Embryonic facial prominence (tissue), 1 donor: Measurements from ENCODE around the gene ATP23.

Experiments
- DNase-seq: peaks from one replicate; pipeline ENCODE4 v3.0.0-alpha.2; 2016; ENCODE audit errors: extremely low spot score

ATP23 gene

DNA sequence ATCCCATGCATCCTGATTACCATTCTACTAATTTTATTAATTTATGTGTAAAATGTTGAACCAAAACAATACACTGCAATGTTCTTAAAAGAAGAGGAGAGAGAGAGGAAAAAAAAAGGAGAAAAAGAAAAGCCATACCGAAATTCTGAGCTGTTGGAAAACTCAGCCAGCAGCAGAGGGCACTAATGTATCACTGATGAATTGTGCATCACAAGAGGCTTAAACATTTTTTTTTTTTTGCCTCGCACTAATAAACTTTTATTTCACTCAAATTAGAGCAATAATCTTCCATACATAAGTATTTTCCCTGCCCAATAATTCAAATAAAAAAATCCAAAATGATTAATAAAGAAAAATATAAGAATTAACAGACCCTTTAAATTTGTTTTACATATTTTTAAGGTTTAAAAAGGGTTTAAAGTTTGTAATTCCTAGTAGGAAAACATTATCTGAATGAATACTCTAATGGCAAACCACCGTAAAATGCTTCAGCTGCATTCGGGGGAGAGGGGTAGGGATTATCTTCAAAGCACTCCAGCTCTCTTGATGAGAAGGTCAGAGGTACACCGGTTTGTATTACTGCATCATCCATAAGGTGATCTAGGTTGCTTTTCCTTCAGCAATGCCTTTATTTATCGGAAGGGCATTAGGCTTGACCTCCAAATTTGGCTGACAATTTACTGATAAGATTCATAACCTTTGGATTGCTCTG lies 41.9 kb downstream of the ATP23 start:
- DNase-seq = peak; percentile 58

DNA sequence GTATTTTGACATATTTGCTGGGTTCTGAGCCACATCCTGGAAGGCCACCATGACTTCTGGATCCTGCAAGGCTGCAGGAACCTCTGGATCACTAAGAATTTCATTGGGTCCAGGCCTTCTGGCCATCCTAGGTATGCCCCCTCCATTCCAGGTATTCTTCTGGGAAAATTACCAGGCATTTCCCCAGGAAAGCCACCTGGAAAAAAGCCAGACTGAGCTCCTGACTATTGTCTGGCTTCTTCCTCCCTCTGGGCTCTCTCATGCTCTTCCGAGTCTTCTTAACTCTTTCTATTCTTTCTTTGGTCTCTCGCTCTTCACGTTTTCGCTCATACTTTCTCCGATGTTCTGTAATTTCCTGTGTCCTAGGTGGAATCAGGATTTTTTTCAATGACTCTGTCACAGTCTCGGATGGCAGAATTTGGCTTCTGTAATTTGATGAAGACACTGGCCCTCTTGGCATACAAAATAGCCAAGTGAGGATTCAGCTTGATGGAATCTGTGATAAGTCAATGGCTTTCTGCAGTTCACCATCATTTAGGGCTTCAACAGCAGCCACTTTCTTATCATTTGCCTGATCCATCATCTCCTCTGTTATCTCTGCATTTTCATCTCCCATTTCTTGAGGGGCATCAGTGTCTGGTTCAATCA lies 42.6 kb downstream of the ATP23 start:
- no peak for DNase-seq

DNA sequence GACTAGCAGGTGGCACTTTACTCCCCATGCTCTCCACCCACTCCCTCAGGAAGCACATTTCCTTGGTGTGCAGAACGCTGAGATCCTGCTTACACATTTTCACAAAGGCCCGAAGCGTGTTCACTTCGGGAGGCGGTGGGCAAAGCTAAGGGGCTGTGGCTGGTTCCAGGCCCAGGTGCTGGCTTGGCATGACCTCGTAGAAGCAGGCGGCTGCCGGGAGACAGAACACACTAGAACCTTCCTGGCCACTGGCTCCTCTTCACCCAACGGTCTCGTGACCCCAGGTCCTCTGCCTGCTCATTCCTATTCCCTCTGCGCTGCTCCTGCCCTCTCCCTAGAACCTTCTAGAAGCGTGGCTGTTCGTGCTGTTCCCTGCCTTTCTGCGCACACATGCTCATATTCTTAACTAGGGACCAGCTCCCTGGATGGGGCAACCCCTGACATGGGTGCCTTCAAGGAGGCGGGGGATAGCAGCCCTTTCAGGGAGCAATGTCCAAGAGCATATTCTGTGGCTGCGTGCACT lies 43.3 kb downstream of the ATP23 start:
- no peak for DNase-seq

DNA sequence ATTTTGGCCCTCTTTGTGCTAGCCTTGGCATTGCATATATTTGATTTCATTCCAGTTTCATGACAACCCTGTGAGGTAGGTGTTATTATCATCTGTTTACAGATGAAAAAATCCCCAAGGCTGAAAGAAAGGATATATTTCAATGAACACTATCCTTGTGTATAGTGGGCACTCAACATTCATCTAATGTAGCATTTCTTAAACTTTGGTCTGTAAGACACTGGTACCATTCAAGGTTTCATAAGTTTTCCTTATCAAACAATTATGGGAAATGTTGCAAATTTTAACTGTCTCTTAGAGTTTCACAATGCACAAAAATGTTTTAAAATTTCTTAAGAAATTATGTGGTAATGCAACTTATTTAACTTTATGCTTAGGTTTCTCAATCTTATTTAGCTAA lies 44.3 kb downstream of the ATP23 start:
- DNase-seq = no peak

DNA sequence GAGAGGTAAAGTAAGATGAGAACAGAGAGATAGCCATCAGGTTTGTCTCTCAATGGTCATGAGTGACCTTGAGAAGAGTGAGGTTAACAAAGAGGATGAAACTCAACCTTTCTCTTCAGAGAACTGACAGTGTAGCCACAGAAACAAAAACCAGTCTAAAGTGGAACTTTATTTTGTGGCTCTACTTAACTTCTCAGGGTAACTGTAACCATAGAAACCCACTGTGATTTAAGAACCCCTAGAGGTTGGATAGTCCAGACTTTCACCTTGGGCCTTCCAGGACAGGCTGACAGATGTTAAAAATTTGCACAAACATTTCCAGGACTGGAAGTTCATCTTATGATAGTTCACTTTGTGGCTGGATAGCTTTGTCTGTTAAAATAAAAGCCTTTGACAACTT lies 48.5 kb downstream of the ATP23 start:
- DNase-seq = no peak

DNA sequence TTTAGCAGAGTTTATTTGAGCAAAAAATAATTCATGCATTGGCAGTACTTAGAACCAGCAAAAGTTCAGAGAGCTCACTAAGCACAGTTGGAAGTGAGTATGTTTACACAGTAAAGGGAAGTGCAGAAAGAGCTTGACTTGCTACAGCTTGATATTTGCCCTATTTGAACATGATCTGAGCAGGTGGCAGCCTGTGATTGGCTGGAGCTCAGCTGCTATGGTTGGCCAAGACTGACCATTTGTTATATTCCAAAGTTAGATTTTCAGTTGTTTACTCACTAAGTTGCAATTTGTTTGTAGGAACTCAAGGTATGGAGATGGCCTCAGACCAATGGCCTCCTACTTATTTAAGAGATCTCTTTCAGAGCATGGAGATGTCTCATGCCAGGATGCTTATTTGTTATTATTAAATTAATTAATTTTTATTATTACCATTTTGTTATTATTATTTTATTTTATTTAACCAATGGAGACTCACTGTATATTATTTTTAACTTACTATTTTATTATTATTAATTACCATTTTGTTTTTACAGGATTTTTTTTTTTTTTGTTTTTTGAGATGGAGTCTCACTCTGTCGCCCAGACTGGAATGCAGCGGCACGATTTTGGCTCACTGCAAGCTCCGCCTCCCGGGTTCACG lies 49.0 kb downstream of the ATP23 start:
- DNase-seq = no peak

DNA sequence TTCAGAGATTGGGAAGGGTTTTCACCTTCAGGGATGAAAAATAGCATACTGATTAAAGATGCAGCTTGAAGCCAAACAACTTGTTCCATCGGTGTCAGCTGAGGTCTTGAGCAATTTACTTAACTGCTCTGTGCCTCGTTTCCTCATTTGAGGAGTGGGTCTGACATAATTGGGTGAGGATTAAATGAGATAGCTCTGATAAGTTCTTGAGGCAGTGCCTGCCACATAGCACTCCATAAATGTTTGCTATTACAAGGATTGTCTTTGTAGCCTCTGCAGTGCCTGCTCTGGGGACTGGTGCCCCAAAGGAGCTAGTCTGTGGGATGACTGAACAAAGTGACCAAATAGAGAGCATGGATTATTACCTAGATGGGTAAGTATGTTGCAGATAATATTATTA lies 50.6 kb downstream of the ATP23 start:
- DNase-seq = no peak

DNA sequence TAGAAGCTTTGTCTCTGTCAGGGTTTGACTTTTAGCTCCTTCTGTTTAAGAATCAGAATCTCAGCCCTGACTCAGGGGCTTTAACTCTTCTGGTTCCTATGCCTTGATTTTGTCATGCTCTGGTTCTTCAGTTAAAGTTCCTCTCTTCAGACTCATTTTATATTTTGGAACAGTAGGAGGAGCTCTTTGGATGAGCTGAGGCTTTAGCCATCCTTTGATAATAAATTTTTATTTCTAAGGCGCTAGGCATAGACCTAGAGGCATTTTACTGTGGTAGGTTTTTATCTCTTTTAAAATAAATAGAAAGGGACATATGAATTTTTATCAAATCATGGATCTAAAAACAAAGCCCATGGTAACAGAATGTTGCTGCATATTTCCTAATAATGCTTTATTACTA lies 51.7 kb downstream of the ATP23 start:
- no peak for DNase-seq

DNA sequence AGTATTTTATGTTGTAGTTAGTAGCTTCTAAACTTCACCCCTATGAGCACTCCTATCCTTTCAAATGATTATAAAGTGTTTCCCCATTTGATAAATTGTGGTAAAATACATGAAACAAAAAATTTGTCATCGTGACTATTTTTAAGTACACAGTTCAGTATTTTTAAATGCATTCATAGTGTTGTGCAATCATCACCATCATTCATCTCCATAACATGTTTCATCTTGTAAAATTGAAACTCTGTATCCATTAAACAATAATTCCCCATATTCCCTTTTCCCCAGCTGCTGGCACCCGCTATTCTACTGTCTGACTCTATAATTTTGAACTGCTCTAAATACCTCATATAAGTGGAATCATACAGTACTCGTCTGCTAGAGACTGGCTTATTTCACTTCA lies 52.5 kb downstream of the ATP23 start:
- DNase-seq = no peak

DNA sequence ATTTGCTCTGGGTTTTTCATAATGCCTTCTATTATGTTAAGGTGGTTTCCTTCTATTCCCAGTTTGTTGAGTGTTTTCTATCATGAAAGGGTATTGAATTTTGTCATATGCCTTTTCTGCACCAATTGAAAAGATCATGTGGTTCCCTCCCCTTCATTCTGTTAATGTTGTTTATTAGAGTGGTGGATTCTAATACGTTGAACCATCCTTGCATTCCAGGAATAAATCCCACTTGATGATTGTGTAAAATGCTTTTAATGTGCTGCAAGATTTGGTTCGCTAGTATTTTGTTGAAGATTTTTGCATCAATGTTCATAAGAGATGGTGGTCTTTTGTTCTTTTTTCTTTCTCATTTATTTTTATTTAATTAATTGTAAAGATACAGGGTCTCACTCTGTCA lies 55.2 kb downstream of the ATP23 start:
- DNase-seq = no peak

DNA sequence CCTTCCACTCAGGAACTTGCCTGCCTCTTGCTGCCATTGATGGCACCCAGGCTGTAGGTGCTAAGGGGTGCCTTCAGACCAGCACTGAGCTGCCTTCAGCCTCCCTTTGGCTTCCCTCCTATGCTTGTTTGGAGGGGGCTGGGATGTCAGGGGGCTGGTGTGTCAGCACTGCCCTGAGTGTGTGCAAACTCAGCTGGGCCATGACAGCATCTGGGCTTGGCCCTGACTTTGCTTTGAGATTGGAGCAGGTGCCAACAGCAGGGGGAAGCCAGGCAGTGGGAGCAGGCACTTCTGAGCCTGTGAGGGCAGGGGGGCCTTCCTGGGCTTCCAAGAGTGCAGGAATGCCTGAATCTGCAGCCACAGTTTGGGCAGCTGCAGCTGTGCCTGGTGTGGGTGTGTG lies 56.9 kb downstream of the ATP23 start:
- no peak for DNase-seq

DNA sequence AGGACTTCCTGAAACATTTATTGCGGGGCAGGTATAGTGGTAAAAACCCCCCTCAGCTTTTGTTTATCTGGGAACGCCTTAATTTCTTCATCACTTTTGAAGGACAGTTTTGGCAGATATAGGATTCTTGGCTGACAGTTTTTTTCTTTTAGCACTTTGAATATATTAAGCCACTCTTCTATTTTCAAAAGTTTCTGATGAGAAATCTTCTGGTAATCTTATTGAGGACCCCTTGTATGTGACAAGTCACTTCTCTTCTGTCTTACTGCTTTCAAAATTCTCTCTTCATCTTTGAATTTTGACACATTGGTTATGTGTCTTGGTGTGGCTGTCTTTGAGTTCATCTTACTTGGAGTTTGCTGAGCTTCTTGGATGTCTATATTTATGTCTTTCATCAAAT lies 59.1 kb downstream of the ATP23 start:
- no peak for DNase-seq

DNA sequence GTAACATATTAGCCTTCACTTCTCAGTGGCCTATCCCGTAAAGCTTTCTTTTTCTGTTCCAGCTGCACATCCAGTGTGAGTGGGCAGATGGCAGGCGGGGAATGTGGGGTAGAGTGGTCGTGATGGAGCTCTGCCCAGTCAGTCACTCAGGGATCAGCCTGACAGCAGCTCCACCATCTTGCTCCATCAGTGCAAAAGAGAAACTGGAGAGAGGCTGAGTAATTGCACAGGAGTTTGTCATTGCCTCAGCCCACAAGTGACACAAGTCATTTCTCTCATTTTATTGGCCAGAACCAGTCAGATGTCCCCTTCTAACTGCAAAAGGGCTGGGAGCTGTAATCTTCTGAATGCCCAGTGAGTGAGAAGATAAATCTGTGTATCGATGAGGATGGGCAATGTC lies 66.5 kb downstream of the ATP23 start:
- no peak for DNase-seq

DNA sequence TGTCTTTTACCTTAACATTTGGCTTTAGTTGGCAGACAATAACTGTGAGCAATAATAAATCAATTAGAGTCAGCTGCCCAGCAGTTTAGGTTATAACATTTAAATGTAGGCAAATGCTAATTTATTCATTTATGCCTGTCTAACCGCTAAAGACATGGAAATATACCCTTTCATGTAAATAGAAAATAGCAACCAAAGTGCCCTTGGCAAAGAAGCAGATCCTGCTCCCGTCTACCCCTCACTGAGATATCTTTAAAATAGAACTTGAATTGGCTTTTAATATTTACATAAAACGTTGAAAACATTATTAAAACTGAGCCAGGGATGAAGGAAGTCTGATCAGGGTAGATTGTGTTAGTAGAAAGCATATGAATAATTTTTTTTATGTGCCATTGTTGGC lies 67.3 kb downstream of the ATP23 start:
- no peak for DNase-seq
